Esophagus squamous epithelium (tissue), 5 donors: ENCODE measurements around the gene BACH2. TPM values are rescaled to one million over a fixed set of nuclear protein-coding genes. Genes with fewer than 3 reads are reported as not detected.

Experiments used
- DNase-seq: peaks from one replicate; lab custom pipeline; 2025; lab: John Stamatoyannopoulos, UW
- H3K27ac ChIP-seq, 4 donors: fragments of 200-600 bp; sonication (generic); one replicate each; pipeline ENCODE4 v1.5.1; 2016 to 2019; ENCODE audit warnings: mild to moderate bottlenecking in 1 of 4
- H3K27me3 ChIP-seq, 4 donors: fragments of 200-600 bp; sonication (generic); 1 replicate in 3 of 4; 2 replicates in 1 of 4; pipeline versions ENCODE4 v1.5.1 to v1.6.0; 2017 to 2021; ENCODE audit warnings: antibody characterized with exemption in 1 of 4
- H3K36me3 ChIP-seq, 3 donors: fragments of 200-600 bp; sonication (generic); one replicate each; pipeline ENCODE4 v1.5.1; 2016 to 2019
- H3K4me1 ChIP-seq, 3 donors: fragments of 200-600 bp; sonication (generic); one replicate each; pipeline ENCODE4 v1.5.1; 2017 to 2019
- H3K4me3 ChIP-seq, 4 donors: fragments of 200-600 bp; sonication (generic); 1 replicate in 3 of 4; 2 replicates in 1 of 4; pipeline ENCODE4 v1.5.1; 2016 to 2019; ENCODE audit warnings: mild to moderate bottlenecking in 2 of 4, moderate library complexity in 1 of 4
- H3K9me3 ChIP-seq, 3 donors: fragments of 200-600 bp; sonication (generic); one replicate each; pipeline ENCODE4 v1.5.1; 2016 to 2019
- CTCF ChIP-seq, 6 experiments: fragments of 450-650 bp in 4 of 6; fragments of 200-600 bp in 2 of 6; sonication (generic) in 2 of 6; IDR thresholded peaks; one replicate each; pipeline ENCODE4 v1.5.1; 2016 to 2019; ENCODE audit warnings: antibody characterized with exemption in 6 of 6, mild to moderate bottlenecking in 4 of 6, moderate library complexity in 4 of 6
- POLR2A ChIP-seq, 4 donors: fragments of 450-650 bp; IDR thresholded peaks; one replicate each; pipeline ENCODE4 v1.6.1; 2017; ENCODE audit warnings: antibody characterized with exemption in 4 of 4, mild to moderate bottlenecking in 4 of 4, moderate library complexity in 3 of 4
- WGBS, 2 donors: methylation state at CpG; one replicate each; pipeline ENCODE4 v1.1.5; 2018; 5-methylcytosine and 5-hydroxymethylcytosine counted together
- intact Hi-C: fragments of 100-400 bp; cut with DNase I; formaldehyde crosslinking; loops from one replicate; pipeline ENCODE4 v1.15.0; 2022
- total RNA-seq, 4 donors: library from RNA; depleted of rRNA; stranded (reverse); fragments of >200 nt; gene quantifications; one replicate each; pipeline ENCODE4 v1.1.0, GENCODE V29; 2016
- donor health status: DM: yes; HTN: yes; CAD: no.

Gene BACH2
- total RNA-seq, 4 donors from 2014 or later, result 0.22 to 6.1 (median 0.66) TPM

DNA sequence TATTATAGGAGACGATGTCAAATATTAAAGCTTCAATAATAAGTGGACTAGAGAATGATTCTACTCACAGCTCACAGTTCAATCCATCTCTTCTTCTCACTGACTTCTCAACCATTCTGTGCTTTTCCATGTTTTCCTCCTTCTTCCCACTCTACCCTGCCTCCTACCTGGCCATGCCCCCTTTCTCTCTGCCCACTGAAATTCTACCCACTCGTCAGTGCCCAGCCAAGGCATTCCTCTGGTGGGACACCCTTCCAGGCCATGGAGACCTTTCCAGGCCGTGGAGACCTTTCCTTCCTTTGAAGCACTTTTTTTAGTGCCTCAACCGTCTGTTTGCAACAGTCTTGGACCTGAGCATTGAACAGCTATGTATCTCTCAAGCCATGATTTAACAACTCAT lies 18.5 kb downstream of the BACH2 start:
- Histone ChIP-seq H3K27ac (no peak overlapping the region), H3K9me3 (no peaks in the 10 kb centered on the region), H3K4me1 (no peaks in the 10 kb centered on the region), H3K4me3 (no peak overlapping the region), H3K27me3 (no peaks in the 10 kb centered on the region), H3K36me3 (no peaks in the 10 kb centered on the region)
- TF ChIP-seq POLR2A (IDR thresholded peaks at IDR 0.05), result no peak
- TF ChIP-seq CTCF (IDR thresholded peaks at IDR 0.05), result no peak
- WGBS, 2 donors, result 83 to 88% methylated on average over 4 of the region's 4 CpGs
- no peak for DNase-seq
- intact Hi-C loops, result no loop called here

DNA sequence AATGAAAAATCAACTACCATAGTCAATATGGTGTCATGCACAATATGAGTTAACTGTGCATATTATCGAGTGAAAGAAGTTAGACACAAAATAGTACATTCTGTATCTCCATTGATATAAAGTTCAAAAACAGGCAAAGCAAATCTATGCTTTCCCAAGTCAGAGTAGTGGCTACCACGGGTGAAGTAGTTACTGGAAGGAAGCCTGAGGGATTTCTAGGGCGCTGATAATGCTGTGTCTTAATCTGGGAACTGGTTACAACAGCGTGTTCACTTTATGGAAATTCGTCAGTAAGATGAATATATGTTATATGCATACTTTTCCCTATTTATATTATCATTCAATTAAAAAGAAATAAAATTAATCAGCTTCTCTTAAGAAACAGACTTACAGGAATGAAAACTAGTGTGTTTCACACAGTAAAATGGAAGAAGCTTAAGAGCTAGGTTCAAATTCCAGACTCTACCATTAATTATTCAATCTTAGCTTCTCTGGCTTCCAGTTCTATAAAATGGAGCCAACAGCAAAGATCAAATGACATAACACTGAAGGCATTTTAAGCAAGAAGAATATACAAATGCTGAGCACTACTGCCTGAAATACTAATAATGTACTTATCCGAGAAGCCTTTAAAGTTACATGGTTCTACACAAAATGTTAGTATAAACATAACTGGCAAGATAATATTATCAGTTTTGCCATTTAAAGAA lies 19.2 kb downstream of the BACH2 start:
- intact Hi-C loops, result no loop called here
- Histone ChIP-seq H3K4me3 (no peak overlapping the region), H3K9me3 (no peaks in the 10 kb centered on the region), H3K36me3 (no peaks in the 10 kb centered on the region), H3K4me1 (no peaks in the 10 kb centered on the region), H3K27ac (no peak overlapping the region), H3K27me3 (no peaks in the 10 kb centered on the region)
- no peak for DNase-seq
- TF ChIP-seq POLR2A (IDR thresholded peaks at IDR 0.05) (no peak), CTCF (IDR thresholded peaks at IDR 0.05) (no peak)
- 74 to 76% methylated on average over 6 of the region's 6 CpGs for WGBS, 2 donors

- no peaks in the 10 kb centered on the region for H3K27me3 ChIP-seq
- no peaks in the 10 kb centered on the region for H3K4me1 ChIP-seq
- DNase-seq, result peak; percentile 27
- no peak overlapping the region for H3K4me3 ChIP-seq
- intact Hi-C loops, result no loop called here
- H3K27ac ChIP-seq, result no peak overlapping the region
- 71 to 76% methylated on average over 9 of the region's 9 CpGs for WGBS, 2 donors
- no peaks in the 10 kb centered on the region for H3K36me3 ChIP-seq
- H3K9me3 ChIP-seq, result no peaks in the 10 kb centered on the region
- no peak for TF ChIP-seq CTCF (IDR thresholded peaks at IDR 0.05)
- no peak for TF ChIP-seq POLR2A (IDR thresholded peaks at IDR 0.05)
Measured at GRCh38 chr6:90274451-90275030, 22.1 kb downstream of the BACH2 start.

DNA sequence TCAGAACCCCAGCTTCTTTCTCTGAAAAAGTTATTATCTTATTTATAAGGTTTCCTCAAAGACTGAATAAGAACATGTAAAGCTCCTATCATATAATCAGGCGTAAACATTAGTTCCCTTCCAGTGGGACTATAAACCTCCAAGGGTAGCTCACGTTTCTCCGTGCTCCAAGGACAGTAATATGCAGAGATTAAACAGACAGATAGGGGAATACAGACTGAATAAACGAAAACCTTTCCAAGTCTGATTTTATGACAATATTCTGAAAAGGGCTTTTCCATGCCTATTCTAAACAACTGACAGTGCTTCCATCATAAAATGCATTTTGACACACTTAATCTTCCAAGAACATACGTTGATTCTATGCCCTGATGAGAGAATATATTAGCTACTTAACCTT lies 22.8 kb downstream of the BACH2 start:
- no peak for DNase-seq
- WGBS, 2 donors, result 80 to 88% methylated on average over 5 of the region's 5 CpGs
- H3K9me3 ChIP-seq, result no peaks in the 10 kb centered on the region
- H3K27ac ChIP-seq, result no peak overlapping the region
- no peak overlapping the region for H3K4me3 ChIP-seq
- H3K36me3 ChIP-seq, result no peaks in the 10 kb centered on the region
- H3K4me1 ChIP-seq, result no peaks in the 10 kb centered on the region
- no peaks in the 10 kb centered on the region for H3K27me3 ChIP-seq
- TF ChIP-seq POLR2A (IDR thresholded peaks at IDR 0.05), result no peak
- no peak for TF ChIP-seq CTCF (IDR thresholded peaks at IDR 0.05)
- intact Hi-C loops, result no loop called here

DNA sequence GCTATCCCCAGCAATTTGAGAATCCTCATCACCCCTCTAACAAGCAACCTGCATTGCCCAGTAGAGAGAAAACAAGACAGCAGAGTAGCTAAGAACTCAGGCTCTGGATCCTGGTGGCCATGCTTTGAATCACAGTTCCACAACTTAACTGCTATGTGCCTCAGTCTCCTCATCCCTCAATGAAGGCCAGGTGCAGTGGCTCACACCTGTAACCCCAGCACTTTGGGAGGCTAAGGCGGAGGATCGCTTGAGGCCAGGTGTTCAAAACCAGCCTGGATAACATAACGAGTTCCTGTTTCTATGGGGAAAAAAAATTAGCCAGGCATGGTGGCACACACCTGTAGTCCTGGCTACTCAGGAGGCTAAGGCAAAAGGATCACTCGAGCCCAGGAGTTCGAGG lies 23.7 kb downstream of the BACH2 start:
- Histone ChIP-seq H3K27me3 (no peaks in the 10 kb centered on the region), H3K9me3 (no peaks in the 10 kb centered on the region), H3K4me3 (no peak overlapping the region), H3K4me1 (no peaks in the 10 kb centered on the region), H3K27ac (no peak overlapping the region), H3K36me3 (no peaks in the 10 kb centered on the region)
- no peak for DNase-seq
- intact Hi-C loops, result no loop called here
- TF ChIP-seq CTCF (IDR thresholded peaks at IDR 0.05) (no peak), POLR2A (IDR thresholded peaks at IDR 0.05) (no peak)
- WGBS, 2 donors, result 90 to 95% methylated on average over 3 to 5 of the region's 5 CpGs
